ENCODE results near the gene IL1R2. TPM values are rescaled to one million over a fixed set of nuclear protein-coding genes. Genes with fewer than 3 reads are reported as not detected.

The IL1R2 gene
- polyA plus RNA-seq, 2 of the 4 experiments (the other 2 are of a cell fraction) = 0.83 to 1.7 TPM

DNA sequence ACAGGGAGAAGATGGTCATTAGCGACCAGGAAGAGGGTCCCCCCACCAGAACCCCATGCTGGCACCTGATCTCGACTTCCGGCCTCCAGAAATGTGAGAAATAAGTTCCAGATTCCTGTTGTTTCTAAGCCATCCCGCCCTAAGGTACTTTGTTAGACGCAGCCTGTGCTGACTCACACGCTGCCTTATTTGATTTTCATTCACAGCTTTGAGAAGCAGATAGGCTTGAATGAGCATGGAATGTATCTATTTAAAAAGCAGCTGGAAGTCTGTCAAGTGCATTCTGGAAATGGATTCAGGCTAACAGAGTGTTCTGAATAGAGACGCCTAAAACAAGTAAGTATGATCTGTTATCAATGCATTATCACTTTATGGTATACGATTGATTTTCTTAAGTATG lies 8.3 kb upstream of the IL1R2 start:
- TF ChIP-seq, protein P1, sequence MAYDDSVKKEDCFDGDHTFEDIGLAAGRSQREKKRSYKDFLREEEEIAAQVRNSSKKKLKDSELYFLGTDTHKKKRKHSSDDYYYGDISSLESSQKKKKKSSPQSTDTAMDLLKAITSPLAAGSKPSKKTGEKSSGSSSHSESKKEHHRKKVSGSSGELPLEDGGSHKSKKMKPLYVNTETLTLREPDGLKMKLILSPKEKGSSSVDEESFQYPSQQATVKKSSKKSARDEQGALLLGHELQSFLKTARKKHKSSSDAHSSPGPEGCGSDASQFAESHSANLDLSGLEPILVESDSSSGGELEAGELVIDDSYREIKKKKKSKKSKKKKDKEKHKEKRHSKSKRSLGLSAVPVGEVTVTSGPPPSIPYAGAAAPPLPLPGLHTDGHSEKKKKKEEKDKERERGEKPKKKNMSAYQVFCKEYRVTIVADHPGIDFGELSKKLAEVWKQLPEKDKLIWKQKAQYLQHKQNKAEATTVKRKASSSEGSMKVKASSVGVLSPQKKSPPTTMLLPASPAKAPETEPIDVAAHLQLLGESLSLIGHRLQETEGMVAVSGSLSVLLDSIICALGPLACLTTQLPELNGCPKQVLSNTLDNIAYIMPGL (CRISPR knock-in tag; IDR thresholded peaks at IDR 0.05; ENCODE audit: borderline replicate concordance) = no peak
- TF ChIP-seq HOXB13 (CRISPR knock-in tag; IDR thresholded peaks at IDR 0.05; ENCODE audit: low read depth) = no peak
- no peak for TF ChIP-seq RNF2 (IDR thresholded peaks at IDR 0.05; ENCODE audit: borderline replicate concordance, low read depth)
- TF ChIP-seq CBX2 (IDR thresholded peaks at IDR 0.05; ENCODE audit: borderline replicate concordance, low read depth) = no peak
- TF ChIP-seq JUNB (IDR thresholded peaks at IDR 0.05) = no peak
- TF ChIP-seq, protein P2, sequence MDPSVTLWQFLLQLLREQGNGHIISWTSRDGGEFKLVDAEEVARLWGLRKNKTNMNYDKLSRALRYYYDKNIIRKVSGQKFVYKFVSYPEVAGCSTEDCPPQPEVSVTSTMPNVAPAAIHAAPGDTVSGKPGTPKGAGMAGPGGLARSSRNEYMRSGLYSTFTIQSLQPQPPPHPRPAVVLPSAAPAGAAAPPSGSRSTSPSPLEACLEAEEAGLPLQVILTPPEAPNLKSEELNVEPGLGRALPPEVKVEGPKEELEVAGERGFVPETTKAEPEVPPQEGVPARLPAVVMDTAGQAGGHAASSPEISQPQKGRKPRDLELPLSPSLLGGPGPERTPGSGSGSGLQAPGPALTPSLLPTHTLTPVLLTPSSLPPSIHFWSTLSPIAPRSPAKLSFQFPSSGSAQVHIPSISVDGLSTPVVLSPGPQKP (IDR thresholded peaks at IDR 0.05; ENCODE audit: low read depth, low read length) = no peak
- TF ChIP-seq, protein P3, sequence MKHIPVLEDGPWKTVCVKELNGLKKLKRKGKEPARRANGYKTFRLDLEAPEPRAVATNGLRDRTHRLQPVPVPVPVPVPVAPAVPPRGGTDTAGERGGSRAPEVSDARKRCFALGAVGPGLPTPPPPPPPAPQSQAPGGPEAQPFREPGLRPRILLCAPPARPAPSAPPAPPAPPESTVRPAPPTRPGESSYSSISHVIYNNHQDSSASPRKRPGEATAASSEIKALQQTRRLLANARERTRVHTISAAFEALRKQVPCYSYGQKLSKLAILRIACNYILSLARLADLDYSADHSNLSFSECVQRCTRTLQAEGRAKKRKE (CRISPR knock-in tag; IDR thresholded peaks at IDR 0.05; ENCODE audit: low read depth) = no peak
- no peak for TF ChIP-seq EP300 (IDR thresholded peaks at IDR 0.05)
- no peak for TF ChIP-seq HDAC2 (IDR thresholded peaks at IDR 0.05)
- TF ChIP-seq, protein P4, sequence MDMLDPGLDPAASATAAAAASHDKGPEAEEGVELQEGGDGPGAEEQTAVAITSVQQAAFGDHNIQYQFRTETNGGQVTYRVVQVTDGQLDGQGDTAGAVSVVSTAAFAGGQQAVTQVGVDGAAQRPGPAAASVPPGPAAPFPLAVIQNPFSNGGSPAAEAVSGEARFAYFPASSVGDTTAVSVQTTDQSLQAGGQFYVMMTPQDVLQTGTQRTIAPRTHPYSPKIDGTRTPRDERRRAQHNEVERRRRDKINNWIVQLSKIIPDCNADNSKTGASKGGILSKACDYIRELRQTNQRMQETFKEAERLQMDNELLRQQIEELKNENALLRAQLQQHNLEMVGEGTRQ (IDR thresholded peaks at IDR 0.05) = no peak
- no peak for TF ChIP-seq NFE2L2 (conservative IDR thresholded peaks at IDR 0.05; ENCODE audit: low read length)
- no peak for TF ChIP-seq HEYL (CRISPR knock-in tag; IDR thresholded peaks at IDR 0.05)
- Histone ChIP-seq H3K4me3 (no peak overlapping the region), H3K9me3 (no peaks in the 10 kb centered on the region), H3K27ac (no peak overlapping the region), H3K4me1 (no peaks in the 10 kb centered on the region), H3K4me2 (no peak overlapping the region)
- DNase-seq (ENCODE audit: low read depth in 1 of 2, low spot score in 1 of 2) = no peak
- 38% methylated on average over 8 of the region's 8 CpGs for WGBS (ENCODE audit: missing lambda C conversion rate)
- CTCF ChIA-PET = no interaction called here
- no peak for ATAC-seq
- POLR2A ChIA-PET = no interaction called here
- FAIRE-seq = no peak

DNA sequence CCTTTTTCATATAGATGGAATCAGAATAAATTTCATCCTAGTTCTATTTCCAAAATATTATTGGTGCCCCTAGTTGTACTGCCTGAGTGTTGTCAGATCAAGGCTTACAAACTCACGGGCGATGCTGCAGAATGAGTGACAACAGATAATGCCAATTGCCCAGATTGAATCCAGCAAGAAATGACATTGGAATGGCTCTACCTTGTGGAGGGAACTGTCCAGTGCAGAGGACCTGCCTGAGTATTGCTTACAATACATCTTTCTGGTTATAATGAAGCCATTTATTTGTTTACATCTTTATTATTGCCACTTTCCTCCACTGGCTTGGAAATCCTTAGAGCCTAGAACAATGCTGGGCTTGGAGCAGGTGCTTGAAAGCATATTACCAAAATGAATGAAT lies 7.8 kb upstream of the IL1R2 start:
- peak in 1 of 2 experiments; percentile 18 for DNase-seq (ENCODE audit: low read depth in 1 of 2, low spot score in 1 of 2)
- Histone ChIP-seq H3K4me2 (no peak overlapping the region), H3K27ac (no peak overlapping the region), H3K4me1 (no peaks in the 10 kb centered on the region), H3K9me3 (no peaks in the 10 kb centered on the region), H3K4me3 (no peak overlapping the region)
- TF ChIP-seq SMC3 (IDR thresholded peaks at IDR 0.05) = 0 out of 3 replicates have a peak, but pooled peaks have one; percentile 19
- TF ChIP-seq HDAC2 (IDR thresholded peaks at IDR 0.05) = no peak
- TF ChIP-seq, protein P5, sequence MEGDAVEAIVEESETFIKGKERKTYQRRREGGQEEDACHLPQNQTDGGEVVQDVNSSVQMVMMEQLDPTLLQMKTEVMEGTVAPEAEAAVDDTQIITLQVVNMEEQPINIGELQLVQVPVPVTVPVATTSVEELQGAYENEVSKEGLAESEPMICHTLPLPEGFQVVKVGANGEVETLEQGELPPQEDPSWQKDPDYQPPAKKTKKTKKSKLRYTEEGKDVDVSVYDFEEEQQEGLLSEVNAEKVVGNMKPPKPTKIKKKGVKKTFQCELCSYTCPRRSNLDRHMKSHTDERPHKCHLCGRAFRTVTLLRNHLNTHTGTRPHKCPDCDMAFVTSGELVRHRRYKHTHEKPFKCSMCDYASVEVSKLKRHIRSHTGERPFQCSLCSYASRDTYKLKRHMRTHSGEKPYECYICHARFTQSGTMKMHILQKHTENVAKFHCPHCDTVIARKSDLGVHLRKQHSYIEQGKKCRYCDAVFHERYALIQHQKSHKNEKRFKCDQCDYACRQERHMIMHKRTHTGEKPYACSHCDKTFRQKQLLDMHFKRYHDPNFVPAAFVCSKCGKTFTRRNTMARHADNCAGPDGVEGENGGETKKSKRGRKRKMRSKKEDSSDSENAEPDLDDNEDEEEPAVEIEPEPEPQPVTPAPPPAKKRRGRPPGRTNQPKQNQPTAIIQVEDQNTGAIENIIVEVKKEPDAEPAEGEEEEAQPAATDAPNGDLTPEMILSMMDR (IDR thresholded peaks at IDR 0.05) = peak; percentile 19; the same call in 2 of the 3 replicates
- TF ChIP-seq CHD2 (IDR thresholded peaks at IDR 0.05; ENCODE audit: low read length, partially characterized antibody) = no peak
- TF ChIP-seq RAD21 (conservative IDR thresholded peaks at IDR 0.05 in 1 of 2, IDR thresholded peaks at IDR 0.05 in 1 of 2) = peak; percentile 13 to 35; a peak in 1 of 5 replicates
- CTCF ChIA-PET = interaction anchor here (0.9 to 1.6 kb wide), 2 partner anchors 22 to 641 kb away, joined by 4 to 5 read pairs; no protein-coding TSS in a partner anchor
- POLR2A ChIA-PET = no interaction called here
- FAIRE-seq = no peak
- ATAC-seq = peak in 1 of 2 experiments; percentile 69; a peak in 3 of 6 replicates
- WGBS (ENCODE audit: missing lambda C conversion rate) = 76% methylated on average over 2 of the region's 2 CpGs
